Fibroblast of lung (primary cell): ENCODE measurements around the gene GOLGA6L22.
"Not testable (repeated sequence)": the region's sequence is repeated elsewhere in the genome, so short reads cannot be mapped to it uniquely, and the experiment has no call there.

Experiments
- EZH2 ChIP-seq: IDR thresholded peaks from 2 replicates; pipeline ENCODE4 v1.5.1; 2012; ENCODE audit warnings: low read length, control low read depth, mild to moderate bottlenecking; ENCODE audit errors: missing control alignments
- TF ChIP-seq, protein P1 (sequence below), 2 donors: IDR thresholded peaks in 1 of 2; conservative IDR thresholded peaks in 1 of 2; 1 replicate in 1 of 2; 2 replicates in 1 of 2; pipeline ENCODE4 v1.5.1; 2011 to 2012; ENCODE audit warnings: low read length in 2 of 2, control low read depth in 1 of 2, inconsistent platforms in 1 of 2, low read depth in 1 of 2, mild to moderate bottlenecking in 1 of 2

DNA sequence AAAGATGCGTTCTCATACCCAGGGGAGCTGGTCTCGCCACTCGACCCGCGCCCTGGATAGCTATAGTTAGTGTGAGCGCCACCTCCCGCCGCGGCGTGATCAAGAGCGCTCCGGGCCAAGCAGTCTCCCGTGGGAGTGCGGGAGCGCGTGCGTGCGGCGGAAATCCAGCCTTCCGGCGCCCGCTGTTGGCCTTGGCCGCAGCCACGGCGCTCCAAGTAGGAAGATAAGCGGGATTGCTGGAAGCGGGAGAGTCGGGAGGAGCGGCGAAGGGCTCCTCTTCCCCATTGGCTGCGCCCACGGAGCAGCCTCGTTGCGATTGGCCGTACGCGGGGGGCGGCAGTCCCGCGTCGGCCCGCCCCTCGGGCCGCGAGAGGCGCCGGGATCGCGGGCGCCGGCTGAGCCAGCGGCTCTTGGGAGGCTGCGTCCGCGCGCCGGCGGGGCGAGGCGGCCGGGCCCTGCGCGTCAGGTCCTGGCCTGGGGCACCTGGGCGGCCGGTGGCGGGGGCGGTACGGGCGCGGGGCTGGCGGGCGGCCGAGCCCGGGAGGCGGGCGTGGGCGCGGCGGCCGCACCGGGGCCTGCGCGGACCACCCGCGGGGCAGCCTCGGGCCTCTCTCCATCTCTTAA is 35.9 kb downstream of the GOLGA6L22 start:
- TF ChIP-seq, protein P1, sequence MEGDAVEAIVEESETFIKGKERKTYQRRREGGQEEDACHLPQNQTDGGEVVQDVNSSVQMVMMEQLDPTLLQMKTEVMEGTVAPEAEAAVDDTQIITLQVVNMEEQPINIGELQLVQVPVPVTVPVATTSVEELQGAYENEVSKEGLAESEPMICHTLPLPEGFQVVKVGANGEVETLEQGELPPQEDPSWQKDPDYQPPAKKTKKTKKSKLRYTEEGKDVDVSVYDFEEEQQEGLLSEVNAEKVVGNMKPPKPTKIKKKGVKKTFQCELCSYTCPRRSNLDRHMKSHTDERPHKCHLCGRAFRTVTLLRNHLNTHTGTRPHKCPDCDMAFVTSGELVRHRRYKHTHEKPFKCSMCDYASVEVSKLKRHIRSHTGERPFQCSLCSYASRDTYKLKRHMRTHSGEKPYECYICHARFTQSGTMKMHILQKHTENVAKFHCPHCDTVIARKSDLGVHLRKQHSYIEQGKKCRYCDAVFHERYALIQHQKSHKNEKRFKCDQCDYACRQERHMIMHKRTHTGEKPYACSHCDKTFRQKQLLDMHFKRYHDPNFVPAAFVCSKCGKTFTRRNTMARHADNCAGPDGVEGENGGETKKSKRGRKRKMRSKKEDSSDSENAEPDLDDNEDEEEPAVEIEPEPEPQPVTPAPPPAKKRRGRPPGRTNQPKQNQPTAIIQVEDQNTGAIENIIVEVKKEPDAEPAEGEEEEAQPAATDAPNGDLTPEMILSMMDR (conservative IDR thresholded peaks at IDR 0.05 in 1 of 2, IDR thresholded peaks at IDR 0.05 in 1 of 2; ENCODE audit: low read depth in 1 of 2, low read length in 2 of 2), result not testable (repeated sequence)
- TF ChIP-seq EZH2, result not testable (repeated sequence)
